Activated T-helper 1 cell treated with anti-CD3 and anti-CD28 coated beads, Interleukin-2, amount 50 U/mL, for 16 hours (primary cell): Measurements from ENCODE around the gene MMADHC.
A peak's percentile ranks its signal among the peaks of the same experiment; 100 is the strongest.

Experiments
- DNase-seq, 2 donors: peaks; one replicate each; pipeline ENCODE4 v3.0.0-alpha.2; 2020; ENCODE audit warnings: low read depth in 1 of 2, low spot score in 1 of 2

The MMADHC gene

DNA sequence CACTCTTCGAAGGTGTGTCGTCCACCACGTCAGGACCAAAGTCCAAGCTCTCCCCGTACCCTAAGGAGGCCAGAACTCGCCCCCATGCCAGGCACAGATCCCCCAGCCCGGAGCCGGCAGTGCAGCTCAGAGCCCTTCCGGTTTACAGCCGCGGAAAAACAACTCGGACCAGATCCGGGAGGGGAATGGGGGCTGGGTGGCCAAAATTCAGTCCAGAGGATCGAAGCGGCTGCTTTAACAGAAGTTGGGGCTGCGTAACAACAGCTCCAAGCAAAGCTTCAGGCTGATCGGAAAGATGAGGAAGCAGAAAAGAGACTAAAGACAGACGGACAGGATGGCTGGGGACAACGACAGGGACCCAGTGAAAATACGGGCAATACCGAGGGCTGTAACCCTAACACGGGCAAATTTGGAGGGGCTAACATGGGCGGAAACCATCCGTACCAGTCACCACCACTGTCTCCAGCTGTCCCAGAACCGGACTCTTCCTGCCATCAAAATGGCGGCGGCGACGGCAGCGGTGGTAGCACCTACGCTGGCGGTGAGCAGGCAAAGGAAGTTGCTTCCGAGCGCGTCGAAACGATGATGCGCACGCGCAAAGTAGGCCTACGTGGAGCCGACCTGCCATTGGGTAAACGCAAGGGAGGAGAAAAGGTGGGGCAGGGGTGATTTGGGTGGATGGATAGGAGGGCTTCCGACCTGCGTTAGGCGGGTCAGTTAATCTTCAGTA, at the start of gene MMADHC:
TSS of gene MMADHC (minus strand) at position 556 of the 730 bp plus-strand sequence. CDS start 678 bp downstream, outside the sequence.
- peak; percentile 87 to 88 for DNase-seq

DNA sequence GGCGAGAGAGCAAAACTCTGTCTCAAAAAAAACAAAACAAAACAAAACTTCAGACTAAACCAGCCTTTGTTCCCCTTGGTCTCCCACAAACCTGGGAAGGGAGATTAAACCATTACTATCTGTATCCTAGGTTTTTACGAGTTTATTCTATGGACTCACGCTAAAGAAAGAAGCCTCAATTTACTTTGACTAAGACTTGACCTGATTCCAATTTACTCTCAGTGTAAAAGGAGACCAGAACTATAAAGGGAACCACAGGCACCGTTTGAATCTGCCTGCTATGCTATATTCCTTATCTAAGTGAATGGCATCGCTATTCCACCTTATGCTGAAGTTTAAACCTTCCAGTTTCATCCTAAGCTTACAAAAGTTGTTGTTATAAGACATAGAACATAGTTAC, 46.5 kb upstream of the MMADHC start:
- DNase-seq: no peak

DNA sequence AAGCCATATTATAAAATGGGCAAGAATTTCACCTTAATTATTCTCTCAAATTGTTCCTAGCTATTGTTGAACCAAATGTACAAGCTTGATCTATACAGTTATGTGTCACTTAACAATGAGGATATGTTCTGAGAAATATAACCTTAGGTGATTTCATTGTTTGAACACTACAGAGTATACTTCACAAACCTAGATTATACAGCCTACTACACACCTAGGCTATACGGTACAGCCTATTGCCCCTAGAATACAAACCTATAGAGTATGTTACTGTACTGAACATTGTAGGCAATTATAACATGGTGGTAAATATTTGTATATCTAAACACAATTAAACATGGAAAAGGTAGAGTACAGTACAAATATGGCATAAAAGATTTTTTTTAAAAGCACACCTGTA, 42.9 kb upstream of the MMADHC start:
- no peak for DNase-seq

DNA sequence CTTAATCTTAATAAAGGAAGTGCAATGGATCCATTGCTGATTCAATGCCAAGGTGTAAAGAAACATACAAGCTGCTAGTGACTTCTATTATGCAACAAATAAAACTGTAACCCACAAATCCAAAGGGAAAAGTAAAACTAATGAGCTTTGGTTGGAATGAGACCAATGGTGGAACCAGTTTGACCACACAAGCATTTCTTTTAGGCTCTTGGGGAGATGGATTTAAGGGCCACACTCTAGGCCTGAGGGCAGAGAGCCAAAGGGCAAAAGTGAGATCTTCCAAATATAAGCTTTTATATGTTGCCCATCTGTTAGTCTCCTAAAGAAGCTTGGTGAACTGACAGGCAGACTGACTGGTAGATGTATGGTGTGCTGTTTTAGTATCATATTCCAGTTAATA, 41.5 kb upstream of the MMADHC start:
- DNase-seq: no peak

DNA sequence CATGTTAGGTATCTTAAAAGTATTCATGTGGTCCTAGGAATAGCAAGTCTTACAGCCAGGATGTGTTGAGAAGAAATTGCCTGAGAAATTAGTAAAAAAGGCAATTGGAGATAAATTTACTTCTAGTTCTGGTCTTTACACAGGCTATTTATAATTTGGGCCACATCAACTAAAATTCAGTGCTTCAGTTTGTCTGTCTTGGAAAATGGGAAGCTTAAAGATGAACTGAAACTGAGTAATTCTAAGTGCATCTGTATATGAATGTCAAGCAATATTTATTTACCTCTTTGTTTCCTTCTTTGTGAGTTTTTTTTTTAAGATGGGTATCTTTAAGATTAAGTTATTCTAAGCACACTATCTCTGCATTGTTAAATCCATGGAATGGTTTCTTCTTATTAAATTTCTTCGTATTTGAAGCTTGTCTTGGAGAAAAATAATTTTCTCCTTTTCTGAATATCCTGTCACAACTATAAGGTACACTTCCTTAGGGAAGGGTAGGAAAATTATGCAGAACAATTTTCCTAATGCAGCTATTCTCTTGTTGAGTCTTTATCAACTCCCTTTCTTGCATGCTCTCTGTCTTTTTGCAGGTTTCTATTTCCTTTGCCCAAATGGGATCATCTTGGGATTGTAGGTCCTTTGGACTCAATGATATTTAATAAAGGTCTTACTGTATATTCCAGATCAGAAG, 39.7 kb upstream of the MMADHC start:
- DNase-seq: no peak

DNA sequence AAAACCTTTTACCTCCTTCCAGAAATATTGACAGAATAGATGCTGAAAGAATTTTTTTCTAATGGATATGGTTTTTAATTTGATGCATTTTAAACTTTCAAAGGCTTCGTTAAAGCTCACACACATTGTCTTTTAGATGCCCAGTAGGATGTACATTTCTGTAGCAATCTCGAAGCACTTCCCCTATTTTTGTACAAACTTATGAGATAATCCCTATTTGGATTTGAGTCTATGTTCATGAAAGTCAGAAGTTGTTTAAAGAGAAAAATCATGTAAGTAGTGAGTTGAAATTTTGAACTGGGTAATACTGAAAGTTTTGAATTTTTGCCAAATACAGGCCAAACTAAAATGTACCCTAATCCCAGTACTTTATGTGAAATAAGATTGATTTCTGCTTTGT, 38.1 kb upstream of the MMADHC start:
- DNase-seq: no peak

DNA sequence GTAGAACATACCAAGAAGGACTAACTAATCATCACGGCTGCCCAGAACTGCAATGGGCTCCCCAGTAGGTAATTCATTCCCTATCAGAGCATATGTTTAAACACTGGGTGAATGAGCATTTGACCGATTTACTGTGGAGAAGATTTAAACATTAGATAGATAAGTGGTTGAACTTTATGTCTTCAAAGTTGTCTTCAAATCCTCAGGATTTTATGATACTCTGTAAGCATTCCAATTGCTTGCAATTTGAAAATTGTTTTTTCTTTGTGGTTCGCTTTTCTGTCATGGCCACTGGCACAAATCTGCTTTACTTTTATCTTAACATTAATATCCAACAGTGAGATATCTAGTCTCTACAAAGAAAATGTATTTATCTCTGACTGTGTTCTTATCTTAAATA, 37.7 kb upstream of the MMADHC start:
- no peak for DNase-seq

DNA sequence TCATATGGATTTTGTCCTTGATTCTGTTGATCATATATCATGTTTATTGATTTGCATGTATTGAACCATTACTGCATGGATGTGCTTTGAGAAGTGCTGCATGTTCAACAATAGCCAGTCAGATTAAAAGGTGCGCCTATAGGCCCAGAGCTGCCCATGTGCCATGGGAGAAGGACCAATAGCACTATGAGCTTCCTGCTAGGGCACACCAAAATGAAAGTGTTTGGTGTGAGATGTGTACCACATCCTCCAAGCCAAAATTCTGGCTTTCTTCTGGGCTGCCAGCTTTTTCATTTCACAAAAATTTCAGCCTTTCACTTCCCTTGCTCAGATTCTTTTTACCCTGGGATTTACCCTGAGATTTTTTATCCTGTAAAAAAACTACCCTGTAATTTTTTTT, 34.8 kb upstream of the MMADHC start:
- DNase-seq: no peak

DNA sequence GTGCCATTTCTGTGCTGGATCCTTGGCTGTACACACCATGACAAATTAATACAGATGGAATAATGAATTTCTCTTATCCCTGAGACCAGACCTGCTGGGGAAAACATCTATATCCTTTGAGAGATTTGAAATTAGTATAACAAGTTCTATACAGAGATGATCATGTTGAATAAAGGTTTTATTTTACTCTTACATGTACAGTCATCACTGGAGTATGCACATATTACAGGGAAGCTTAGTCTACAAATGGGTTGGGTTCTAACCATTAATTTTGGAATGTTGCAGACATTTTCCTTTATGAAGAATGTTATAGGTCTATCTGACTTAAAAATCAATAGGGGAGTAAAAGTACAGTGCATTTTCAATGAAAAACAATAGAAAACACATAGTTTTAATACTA, 29.9 kb upstream of the MMADHC start:
- no peak for DNase-seq

DNA sequence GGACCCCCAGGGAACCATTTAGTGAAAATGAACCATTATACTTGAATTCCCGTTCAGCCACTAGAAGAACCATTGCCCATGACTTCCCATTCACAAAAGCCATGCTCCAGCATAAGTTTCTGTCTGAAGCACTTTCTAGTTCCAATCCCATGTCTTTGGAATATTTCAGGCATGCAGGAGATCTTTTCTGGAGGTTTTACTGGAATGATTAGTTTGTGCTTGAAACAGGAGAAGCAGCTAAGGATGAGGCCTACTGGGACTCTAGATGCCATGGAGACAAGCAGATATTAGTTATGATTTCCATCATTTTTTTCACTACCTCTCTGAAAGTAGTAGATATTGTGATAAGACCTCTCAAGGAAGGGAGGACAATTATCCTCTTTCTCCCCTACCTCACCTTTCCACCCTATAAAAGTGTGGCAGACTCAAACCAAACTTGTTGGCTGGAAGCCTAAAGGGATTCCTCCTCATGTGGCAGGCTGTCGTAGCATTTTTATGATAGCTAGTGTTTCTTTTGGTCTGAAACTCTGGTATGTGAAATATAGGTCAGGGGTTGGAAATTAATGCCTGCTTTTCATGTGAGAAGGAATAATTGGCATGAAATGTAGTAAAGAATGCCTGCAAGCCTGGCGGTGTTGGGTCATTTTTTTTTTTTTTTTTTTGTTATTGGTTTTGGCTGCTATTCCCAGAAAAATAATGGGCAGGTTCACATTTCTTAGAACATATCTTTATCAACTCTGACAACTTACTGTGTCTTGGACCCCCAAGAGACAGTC, 29.3 kb upstream of the MMADHC start:
- no peak for DNase-seq

DNA sequence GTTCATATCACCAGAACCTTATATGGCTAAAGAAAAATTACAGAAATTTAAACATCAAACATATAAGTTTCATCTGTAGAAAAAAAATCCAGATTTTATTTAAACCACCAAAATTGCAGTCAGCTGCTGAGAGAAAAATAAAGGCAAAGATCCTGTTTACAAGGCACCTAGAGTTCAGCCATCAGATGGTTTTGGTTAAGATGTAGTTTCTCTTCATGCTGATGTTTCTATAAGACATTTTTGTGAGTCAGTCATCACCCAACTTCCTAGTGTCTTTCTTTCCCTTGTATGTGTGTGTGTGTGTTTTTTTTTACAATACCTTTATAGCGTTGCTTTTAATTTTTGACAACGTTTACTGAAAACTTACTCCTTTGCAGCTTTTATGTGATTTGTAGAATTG, 26.1 kb upstream of the MMADHC start:
- no peak for DNase-seq

DNA sequence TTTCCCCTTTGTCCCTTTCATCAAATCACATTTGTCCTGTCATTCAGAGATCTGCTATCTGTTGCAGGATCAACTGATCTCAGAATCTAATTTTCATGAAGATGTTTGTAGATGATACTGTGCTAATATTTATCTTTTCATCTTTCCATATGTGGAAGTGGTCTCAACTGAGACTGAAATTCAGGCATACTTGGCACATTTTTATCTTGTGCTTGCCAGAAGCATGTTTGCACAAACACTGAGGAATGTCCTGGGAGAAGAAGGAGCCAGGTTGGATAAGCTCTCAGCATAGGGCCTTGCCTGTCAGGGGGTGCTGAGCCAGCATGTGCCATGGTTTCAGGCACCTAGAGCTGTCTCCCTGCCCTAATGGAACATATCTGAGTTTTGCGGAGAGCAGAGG, 24.5 kb upstream of the MMADHC start:
- DNase-seq: no peak

DNA sequence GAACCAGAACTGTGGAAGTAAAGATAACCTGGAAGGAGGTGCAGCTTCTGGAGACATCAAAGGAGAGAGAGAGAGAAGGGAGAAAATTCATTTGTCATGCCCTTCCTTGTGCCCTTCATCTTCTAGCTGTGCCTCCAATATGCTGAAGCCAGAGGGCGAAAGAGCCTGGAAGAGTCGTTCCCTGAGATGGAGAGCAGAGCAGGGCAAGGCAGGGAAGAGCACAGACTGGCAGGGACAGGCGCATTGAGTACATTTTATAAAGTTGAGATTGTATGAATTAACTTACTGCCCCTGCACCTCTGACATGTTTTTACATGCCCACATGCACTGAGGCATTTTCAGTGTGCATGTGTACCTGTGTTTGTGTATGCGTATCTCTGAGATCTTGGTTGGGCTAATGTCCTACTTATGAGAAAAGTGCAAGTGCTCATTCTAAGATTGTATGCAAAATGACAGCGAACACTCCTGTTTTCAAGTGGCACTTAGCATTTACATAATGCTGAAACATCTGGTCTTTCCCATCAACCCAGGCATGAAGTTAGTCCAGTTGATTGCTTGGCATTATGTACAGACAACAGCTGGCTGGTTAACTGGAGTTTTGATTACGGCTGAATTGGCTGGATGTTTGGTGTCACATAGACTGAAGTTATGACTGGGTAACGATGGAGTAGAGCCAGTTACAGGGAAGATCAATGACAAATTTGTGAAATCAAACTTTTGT, 23.7 kb upstream of the MMADHC start:
- DNase-seq: no peak

DNA sequence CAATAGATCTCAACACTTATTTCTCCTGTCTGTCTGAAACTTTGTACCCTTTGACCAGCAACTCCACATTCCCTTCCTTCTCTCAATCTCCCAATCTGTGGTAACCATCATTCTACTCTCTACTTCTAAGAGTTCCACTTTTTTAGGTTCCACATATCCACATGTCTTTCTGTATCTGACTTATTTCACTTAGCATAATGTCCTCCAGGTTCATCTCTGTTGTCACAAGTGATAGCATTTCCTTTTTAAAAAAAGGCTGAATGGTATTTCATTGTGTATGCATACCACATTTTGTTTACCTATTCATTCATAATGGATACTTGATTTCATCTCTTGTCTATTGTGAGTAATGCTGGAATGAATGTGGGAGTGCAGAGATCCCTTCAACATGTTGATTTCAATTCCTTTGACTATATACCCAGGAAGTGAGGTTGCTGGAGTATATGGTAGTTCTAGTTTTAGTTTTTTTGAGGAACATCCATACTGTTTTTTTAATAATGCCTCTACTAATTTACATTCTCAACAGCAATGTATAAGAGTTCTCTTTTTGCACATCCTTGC, 18.8 kb upstream of the MMADHC start:
- no peak for DNase-seq

DNA sequence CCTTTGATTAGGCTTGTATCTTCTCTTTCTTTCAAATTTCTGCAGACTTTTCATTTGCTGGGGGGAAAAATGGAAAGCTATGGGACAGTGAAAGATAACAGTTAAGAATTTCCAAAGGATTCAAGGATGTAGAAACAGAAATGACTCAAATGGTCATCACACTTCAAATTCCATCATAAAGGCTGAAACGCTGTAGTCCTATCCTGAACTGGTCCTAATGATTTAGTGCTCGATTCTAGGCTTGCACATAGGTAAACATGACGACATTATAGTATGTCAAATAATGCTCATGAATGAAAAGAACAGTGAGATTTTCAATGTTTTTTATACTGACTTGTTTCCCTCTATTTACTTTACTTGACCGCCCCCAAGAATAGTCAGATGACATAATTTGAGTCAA, 15.7 kb upstream of the MMADHC start:
- no peak for DNase-seq

DNA sequence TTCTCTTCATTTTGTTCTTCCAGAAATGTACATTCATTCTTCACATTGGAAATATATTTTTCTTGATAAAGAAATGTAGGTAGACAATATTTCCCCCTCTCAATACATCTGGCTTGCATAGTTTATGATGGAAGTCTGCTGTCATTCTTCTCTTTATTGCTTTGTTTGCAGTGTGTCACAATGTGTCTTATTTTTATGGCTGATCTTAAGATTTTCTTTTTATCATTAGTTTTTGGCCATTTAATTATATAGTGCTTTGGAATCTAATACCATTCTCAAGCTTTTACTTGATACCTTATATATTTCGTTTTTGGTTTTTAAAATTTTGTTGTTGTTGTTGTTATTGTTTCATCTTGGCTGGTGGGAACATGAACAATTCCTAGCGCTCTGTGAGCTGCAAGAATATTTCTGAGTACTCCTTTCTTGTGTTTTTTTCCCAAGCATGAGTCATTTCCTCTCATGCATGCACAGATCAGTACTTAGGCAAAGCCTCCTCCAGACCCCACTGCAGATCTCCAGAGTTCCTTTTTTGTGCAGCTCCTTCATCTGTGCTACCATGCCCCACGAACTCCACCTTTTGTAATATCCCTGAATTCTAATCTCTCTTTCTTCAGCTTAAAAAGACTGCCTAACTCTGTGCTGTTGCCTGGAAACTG, 13.7 kb upstream of the MMADHC start:
- no peak for DNase-seq

DNA sequence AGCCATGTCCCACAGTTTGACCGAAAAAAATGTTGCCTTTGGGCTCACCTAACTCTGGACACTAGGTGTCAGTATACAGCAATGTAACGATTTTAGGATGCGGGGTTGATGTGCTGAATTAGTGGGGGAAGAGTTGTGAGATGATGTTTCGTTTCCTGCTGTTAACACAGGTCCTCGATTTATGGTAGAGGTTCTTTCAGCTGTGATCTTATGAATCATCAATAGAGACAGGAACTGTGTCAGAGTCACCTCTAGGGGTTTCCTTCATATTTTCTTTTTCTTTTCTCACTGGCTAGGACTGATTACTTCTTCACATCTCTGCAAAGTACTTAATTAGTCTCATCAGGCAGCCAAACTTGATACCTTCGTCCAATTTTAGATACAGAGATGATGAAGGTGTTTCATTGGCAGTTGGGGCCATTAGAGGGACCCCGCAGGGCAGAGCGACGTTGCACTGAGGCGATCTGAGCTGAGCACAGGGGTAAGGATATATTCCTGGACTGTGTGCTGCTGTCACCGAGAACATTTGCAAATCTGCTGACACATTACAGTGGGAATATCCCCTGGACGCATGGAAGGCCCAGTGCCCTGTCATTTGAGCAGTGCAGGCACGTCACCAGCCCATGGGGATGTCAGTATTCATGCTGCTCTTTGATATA, 10.2 kb upstream of the MMADHC start:
- peak in 1 of 2 donors; percentile 16 for DNase-seq

DNA sequence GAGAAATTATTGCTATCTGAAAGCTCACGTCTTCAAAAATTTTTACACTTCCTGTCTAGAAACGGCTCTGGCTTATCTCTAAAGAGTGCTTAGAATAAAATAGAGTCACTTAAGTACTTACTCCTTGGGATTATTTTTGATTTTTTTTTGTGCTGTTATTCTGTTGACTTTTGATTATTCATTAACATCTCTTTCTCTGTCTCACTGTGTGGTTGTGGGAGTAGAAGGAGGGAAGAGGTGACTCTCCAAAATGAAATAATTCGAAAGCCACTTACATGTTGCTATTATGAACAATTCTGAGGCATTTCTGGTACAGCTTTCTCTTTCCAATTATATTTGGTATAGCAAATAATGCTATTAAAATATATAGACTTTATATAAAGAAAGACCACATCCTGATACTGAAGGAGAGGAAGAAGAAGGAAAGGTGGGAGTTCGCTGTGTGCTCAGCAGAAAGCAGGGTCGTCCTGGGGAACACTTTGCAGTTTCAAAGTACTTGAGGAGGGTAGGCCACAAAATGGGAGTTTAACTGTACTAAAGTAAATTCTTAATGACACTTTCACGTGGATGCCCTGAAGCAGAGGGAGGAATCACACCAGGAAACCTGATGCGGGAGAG, 9.6 kb upstream of the MMADHC start:
- no peak for DNase-seq

DNA sequence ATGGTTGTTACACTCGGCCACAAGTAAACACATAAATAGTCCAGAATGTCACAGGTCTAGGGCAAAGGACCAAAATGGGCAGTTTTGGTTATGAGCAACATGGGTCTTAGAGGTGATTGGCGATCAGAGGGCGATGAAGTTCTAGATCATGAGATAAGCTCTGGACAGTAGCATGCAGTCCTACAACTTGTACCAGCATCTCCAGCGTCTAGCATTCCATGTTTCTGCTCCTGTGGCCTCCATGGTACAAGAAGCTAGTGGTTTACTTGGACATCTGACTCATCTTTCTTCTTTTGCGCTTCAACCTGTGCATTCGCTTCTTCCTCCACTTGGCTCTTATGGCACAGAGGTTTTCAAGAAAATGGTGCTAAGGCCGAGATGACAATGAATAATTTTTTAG, 8.9 kb upstream of the MMADHC start:
- no peak for DNase-seq
